GM12878 (cell line): Measurements from ENCODE around the gene IL16.

Source experiments
- CREB1 ChIP-seq: IDR thresholded peaks from 2 replicates; pipeline ENCODE4 v1.6.1; 2012; ENCODE audit warnings: low read depth, mild to moderate bottlenecking, inconsistent platforms
- EZH2 ChIP-seq: IDR thresholded peaks from 2 replicates; pipeline ENCODE4 v1.6.1; 2012; ENCODE audit warnings: low read depth, mild to moderate bottlenecking, control low read depth, inconsistent platforms, low read length, borderline replicate concordance; ENCODE audit not compliant: control insufficient read depth
- FOS ChIP-seq: IDR thresholded peaks from 3 replicates; pipeline ENCODE4 v1.6.1; 2011; ENCODE audit warnings: borderline replicate concordance; ENCODE audit not compliant: insufficient read length; ENCODE audit errors: extremely low read depth
- MXI1 ChIP-seq: fragments of 150-350 bp; IDR thresholded peaks from 2 replicates; pipeline ENCODE4 v1.6.1; 2011; ENCODE audit warnings: low read depth, mild to moderate bottlenecking, inconsistent platforms, low read length, improper control_type of control experiment
- NFIC ChIP-seq: IDR thresholded peaks from 2 replicates; pipeline ENCODE4 v1.6.1; 2012; ENCODE audit warnings: low read depth, mild to moderate bottlenecking, inconsistent platforms, low read length, moderate library complexity
- TF ChIP-seq, protein P1 (sequence below), 3 experiments: IDR thresholded peaks in 2 of 3; conservative IDR thresholded peaks in 1 of 3; 2 replicates each; pipeline ENCODE4 v1.5.1; 2011; ENCODE audit warnings: low read depth in 3 of 3, low read length in 3 of 3, mild to moderate bottlenecking in 3 of 3, control low read depth in 2 of 3, moderate library complexity in 2 of 3, inconsistent platforms in 1 of 3, mixed read lengths in 1 of 3; ENCODE audit not compliant: control insufficient read depth in 2 of 3, insufficient read depth in 1 of 3; ENCODE audit errors: extremely low read depth in 1 of 3

DNA sequence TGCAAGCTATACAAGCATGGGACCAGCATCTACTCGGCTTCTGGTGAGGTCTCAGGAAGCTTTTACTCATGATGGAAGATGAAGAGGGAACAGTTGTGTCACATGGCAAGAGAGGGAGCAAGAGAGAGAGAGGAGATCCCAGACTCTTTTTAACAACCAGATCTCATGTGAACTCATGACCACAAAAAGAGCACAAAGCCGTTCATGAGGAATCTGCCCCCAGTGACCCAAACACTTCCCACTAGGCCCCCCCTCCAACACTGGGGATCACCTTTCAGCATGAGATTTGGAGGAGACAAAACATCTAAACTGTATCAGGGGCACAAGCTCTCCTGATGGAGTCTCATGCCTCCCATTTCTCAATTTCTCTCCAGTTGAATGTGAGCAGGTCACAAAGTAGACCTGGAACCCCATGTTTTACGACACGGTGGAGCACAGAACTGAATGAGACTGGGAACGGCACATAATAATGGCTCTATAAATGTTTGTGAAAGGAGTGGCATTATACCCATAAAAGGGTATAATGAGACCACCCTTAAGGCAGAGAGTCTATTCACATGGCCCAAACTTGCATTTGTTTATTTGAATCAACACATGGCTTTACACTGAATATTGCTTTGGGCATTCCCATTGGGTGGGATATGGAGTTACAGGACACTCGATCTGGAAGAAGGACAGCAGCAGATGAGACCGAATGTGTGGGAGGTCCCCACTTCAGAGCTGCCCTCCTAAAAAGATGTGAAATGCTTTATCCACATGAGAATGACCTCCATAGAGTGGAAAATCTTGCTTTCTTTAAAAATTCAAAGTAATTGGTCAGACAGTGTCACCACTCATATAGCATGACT lies 38.8 kb downstream of the IL16 start:
- TF ChIP-seq EZH2 (no peak), NFIC (no peak), FOS (no peak), CREB1 (no peak), MXI1 (no peak)
- TF ChIP-seq, protein P1, sequence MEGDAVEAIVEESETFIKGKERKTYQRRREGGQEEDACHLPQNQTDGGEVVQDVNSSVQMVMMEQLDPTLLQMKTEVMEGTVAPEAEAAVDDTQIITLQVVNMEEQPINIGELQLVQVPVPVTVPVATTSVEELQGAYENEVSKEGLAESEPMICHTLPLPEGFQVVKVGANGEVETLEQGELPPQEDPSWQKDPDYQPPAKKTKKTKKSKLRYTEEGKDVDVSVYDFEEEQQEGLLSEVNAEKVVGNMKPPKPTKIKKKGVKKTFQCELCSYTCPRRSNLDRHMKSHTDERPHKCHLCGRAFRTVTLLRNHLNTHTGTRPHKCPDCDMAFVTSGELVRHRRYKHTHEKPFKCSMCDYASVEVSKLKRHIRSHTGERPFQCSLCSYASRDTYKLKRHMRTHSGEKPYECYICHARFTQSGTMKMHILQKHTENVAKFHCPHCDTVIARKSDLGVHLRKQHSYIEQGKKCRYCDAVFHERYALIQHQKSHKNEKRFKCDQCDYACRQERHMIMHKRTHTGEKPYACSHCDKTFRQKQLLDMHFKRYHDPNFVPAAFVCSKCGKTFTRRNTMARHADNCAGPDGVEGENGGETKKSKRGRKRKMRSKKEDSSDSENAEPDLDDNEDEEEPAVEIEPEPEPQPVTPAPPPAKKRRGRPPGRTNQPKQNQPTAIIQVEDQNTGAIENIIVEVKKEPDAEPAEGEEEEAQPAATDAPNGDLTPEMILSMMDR (IDR thresholded peaks at IDR 0.05 in 2 of 3, conservative IDR thresholded peaks at IDR 0.05 in 1 of 3; ENCODE audit: control insufficient read depth in 2 of 3, extremely low read depth in 1 of 3, insufficient read depth in 1 of 3, low read depth in 3 of 3, low read length in 3 of 3), result no peak
